Aorta (tissue), 5 donors: ENCODE results near the gene PSMB11. TPM values are rescaled to one million over a fixed set of nuclear protein-coding genes. Genes with fewer than 3 reads are reported as not detected.

Source experiments
- ATAC-seq: fragments of 200-7000 bp; cut with Tn5 transposase; one replicate; pipeline ENCODE4 v1.9.1; 2022; ENCODE audit warnings: moderate library complexity; ENCODE audit not compliant: low FRiP score
- DNase-seq, 2 donors: peaks; one replicate each; pipeline ENCODE4 v3.0.0-alpha.2; 2020
- H3K27ac ChIP-seq, 2 donors: one replicate each; pipeline ENCODE4 v1.5.1; 2013; ENCODE audit warnings: low read length in 2 of 2, mild to moderate bottlenecking in 2 of 2, moderate library complexity in 2 of 2, control low read depth in 1 of 2, inconsistent platforms in 1 of 2, low read depth in 1 of 2
- H3K27me3 ChIP-seq, 2 donors: one replicate each; pipeline ENCODE4 v1.6.1; 2013; ENCODE audit warnings: control low read depth in 1 of 2, low read length in 1 of 2, mild to moderate bottlenecking in 1 of 2, moderate library complexity in 1 of 2; ENCODE audit not compliant: insufficient read depth in 2 of 2, control insufficient read depth in 1 of 2
- H3K36me3 ChIP-seq, 2 donors: one replicate each; pipeline ENCODE4 v1.6.1; 2013; ENCODE audit warnings: control low read depth in 1 of 2, low read length in 1 of 2, mild to moderate bottlenecking in 1 of 2; ENCODE audit not compliant: insufficient read depth in 2 of 2, control insufficient read depth in 1 of 2
- H3K4me1 ChIP-seq, 2 donors: one replicate each; pipeline ENCODE4 v1.6.1; 2013; ENCODE audit warnings: low read length in 2 of 2, control low read depth in 1 of 2, mild to moderate bottlenecking in 1 of 2, moderate library complexity in 1 of 2; ENCODE audit not compliant: insufficient read depth in 2 of 2, control insufficient read depth in 1 of 2
- H3K4me3 ChIP-seq, 2 donors: one replicate each; pipeline ENCODE4 v1.5.1; 2013; ENCODE audit warnings: low read length in 2 of 2, control low read depth in 1 of 2, mild to moderate bottlenecking in 1 of 2
- H3K9me3 ChIP-seq: one replicate; pipeline ENCODE4 v1.6.1; 2013; ENCODE audit warnings: mild to moderate bottlenecking, low read length; ENCODE audit not compliant: control insufficient read depth
- whole genome bisulfite sequencing, 2 donors: extraction: QIAGEN DNeasy Blood & Tissue Kit; methylation state at CpG; one replicate each; pipeline ENCODE4 v1.1.7; 2013; 5-methylcytosine and 5-hydroxymethylcytosine counted together
- intact Hi-C, 2 donors: fragments of 100-400 bp; cut with DNase I; formaldehyde crosslinking; loops; one replicate each; pipeline versions ENCODE4 v1.14.2 to v1.15.0; 2022
- polyA plus RNA-seq, 2 donors: library from polyadenylated mRNA; stranded (reverse); fragments of 200-250 nt; gene quantifications; one replicate each; pipeline ENCODE4 v1.2.3, GENCODE V29; 2013
- total RNA-seq, 2 donors: library from RNA; stranded (reverse); fragmentation: NEBNext Ultra II Directional; extraction: Animal tissue kit (Norgen Biotek cat#: 25700); gene quantifications; one replicate each; pipeline ENCODE4 v1.2.1, GENCODE V29; 2021
- donor health status: healthy with polysubstance abuse.
- donor health status: Bipolar disorder and iron deficiency.
- donor health status: DM: no; HTN: no; CAD: no.
- donor health status: DM: no; HTN: no; CAD: no.
- donor health status: DM: yes; HTN: yes; CAD: no.

PSMB11 gene
- total and polyA plus RNA-seq, 4 donors, result not detected

DNA sequence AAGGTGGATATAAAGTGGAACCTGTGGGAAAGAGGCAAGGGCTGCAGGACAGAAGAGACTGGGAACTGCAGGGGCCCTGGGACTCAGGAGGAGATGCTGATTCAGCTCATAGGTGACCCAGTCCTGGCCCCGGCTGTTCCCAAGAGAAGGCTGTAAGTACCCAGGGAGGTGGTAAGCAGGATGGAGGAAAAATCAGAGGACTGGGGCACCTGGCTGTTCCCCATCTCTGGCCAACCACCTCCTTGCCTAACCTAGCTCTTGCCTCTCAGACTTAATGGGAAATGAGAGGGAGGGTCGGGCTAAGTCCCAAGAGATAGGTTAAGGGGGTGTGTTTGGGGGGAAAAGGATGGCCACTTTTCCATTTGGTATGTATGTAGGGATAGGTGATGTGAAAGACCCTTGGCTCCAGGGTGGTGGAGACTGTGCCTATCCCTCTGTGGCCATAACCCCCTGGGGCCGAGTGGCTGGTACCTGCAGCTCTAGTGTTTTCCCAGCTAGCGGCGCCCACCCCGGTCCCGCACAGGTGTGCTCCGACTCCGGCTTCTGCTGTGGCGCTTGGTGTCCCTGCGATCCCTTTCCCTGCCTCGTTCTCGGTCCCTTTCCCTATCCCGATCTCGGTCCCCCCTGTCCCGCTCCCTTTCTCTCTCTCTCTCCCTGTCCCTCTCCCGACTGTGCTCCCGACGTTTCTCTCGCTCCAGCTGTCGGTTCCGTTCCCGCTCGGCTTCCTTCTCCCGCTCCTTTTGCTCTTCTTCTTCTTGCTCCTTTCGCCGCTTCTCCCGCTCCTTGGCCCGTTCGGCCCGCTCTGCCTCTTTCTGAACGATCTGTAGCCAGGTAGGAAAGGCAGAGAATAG lies 16.9 kb downstream of the PSMB11 start:
- H3K27ac ChIP-seq, result no peak overlapping the region
- WGBS, 2 donors, result 85 to 88% methylated on average over 29 to 32 of the region's 32 CpGs
- ATAC-seq, result no peak

DNA sequence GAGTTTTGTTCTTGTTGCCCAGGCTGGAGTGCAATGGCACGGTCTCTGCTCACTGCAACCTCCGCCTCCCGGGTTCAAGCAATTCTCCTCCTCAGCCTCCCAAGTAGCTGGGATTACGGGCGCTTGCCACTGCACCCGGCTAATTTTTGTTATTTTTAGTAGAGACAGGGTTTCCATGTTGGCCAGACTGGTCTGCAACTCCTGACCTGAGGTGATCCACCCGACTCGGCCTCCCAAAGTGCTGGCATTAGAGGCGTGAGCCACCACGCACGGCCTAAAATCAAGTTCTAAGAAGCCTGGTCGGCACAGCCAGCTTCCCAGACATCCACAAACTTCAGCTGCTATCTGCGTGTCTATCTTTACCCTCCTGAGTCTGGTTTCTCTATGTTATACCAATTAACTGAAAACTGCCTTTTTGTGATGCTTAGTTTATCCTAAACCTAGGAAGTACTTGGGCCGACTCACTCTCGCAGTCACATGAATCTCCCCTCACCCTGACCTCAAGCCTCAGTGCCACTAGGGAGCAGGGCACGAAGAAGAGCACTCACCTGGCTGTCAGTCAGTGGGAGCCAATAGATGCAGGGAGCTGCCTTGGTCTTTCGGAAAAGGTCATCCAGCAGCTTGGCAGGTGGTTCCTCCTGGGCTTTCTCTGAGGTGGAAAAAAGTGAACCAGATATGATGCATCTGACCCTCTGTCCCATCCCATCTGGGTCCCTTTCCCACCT lies 18.7 kb downstream of the PSMB11 start:
- 87 to 89% methylated on average over 17 of the region's 17 CpGs for WGBS, 2 donors
- Histone ChIP-seq H3K9me3 (no peaks in the 10 kb centered on the region), H3K4me1 (peaks cover 0 to 3% of the 10 kb centered on the region in 2 donors), H3K27me3 (no peaks in the 10 kb centered on the region), H3K4me3 (no peak overlapping the region), H3K27ac (no peak overlapping the region), H3K36me3 (peaks cover 3 to 10% of the 10 kb centered on the region in 2 donors)
- intact Hi-C loops, result no loop called here
- DNase-seq (no peak), ATAC-seq (no peak)

More for the DNA sequence above, 16.9 kb downstream of the PSMB11 start:
- Histone ChIP-seq H3K4me3 (no peak overlapping the region), H3K27me3 (no peaks in the 10 kb centered on the region), H3K9me3 (no peaks in the 10 kb centered on the region), H3K4me1 (peaks cover 0 to 3% of the 10 kb centered on the region in 2 donors), H3K36me3 (peaks cover 3 to 10% of the 10 kb centered on the region in 2 donors)
- intact Hi-C loops, result loop anchor here (1.0 to 10.0 kb wide), 3 partner anchors 72 to 504 kb away; no protein-coding TSS in a partner anchor
- peak in 1 of 2 donors; percentile 76 for DNase-seq

DNA sequence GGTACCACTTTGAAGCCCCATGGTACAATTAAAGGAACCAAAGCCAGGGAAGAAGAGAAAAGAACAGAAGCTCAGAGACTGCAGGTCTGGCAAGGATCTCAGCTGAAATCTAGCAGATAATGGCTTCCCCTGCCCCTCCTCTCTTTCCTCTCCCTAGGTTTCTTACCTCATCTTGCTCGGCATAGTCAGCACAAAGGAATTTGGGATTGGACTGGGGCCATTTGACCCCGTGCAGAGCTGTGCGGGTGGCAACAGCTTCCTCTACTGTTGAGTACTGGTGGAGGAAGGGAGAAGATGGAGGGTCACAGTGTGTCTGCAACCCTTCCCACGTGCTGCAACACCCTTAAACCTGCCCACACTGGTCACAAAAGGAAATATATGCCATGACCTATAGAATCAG lies 20.0 kb downstream of the PSMB11 start:
- no peak for ATAC-seq
- peak; percentile 80 to 86 for DNase-seq
- H3K36me3 ChIP-seq, result peaks cover 3 to 10% of the 10 kb centered on the region in 2 donors
- H3K4me1 ChIP-seq, result peaks cover 0 to 3% of the 10 kb centered on the region in 2 donors
- no peak overlapping the region for H3K4me3 ChIP-seq
- H3K27ac ChIP-seq, result peak overlapping the region in 1 of 2 donors; percentile 25
- H3K27me3 ChIP-seq, result no peaks in the 10 kb centered on the region
- intact Hi-C loops, result no loop called here
- WGBS, 2 donors, result 3 to 7% methylated on average over 4 of the region's 4 CpGs
- no peaks in the 10 kb centered on the region for H3K9me3 ChIP-seq

DNA sequence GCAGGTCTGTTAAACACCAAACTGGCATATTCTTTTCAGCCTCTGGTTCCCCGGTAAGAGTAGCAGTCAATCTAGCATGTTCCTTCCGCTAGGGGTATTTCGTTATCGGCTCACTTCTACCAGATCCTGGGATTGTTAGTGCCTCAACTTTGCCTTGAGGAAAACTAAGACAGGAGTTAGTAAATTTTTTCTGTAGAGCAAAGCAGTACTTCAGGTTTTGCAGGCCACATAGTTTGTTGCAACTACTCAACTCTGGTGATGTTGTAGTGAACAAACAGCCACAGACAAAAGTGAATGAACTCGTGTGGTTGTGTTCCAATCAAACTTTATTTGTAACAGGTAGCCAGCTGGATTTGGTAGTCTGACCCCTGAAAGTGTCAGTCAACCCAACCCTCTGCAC lies 21.6 kb downstream of the PSMB11 start:
- Histone ChIP-seq H3K4me1 (peaks cover 0 to 3% of the 10 kb centered on the region in 2 donors), H3K4me3 (no peak overlapping the region), H3K27me3 (no peaks in the 10 kb centered on the region), H3K27ac (no peak overlapping the region), H3K9me3 (no peaks in the 10 kb centered on the region), H3K36me3 (peaks cover 6 to 15% of the 10 kb centered on the region in 2 donors)
- DNase-seq, result no peak
- 88 to 90% methylated on average over 5 of the region's 5 CpGs for WGBS, 2 donors
- intact Hi-C loops, result no loop called here
- ATAC-seq, result no peak

DNA sequence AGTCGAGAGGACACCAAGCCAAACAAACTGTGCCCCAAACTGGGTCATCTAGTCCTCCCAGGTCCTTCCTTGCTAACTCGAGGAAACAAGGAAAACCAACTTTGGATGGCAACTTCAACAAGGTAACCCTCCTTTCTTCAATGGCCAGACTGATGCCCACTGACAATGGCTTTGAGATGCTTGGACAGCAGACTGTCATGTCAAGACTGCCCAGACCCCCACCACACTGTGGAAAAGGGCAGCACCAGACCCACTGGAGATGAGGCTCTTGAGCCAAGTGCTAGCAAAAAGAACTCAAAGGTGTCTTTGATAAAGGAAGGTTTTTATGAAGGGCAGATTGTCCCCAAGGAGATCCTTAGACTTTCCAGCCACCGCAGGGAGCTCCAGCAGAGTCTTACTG lies 24.4 kb downstream of the PSMB11 start:
- intact Hi-C loops, result loop anchor here in 1 of 2 donors (5.0 kb wide), 1 partner anchor 41 kb away; no protein-coding TSS in a partner anchor
- Histone ChIP-seq H3K36me3 (peaks cover 6 to 13% of the 10 kb centered on the region in 2 donors), H3K27ac (no peak overlapping the region), H3K4me1 (peaks cover 0 to 3% of the 10 kb centered on the region in 2 donors), H3K9me3 (no peaks in the 10 kb centered on the region), H3K4me3 (no peak overlapping the region), H3K27me3 (no peaks in the 10 kb centered on the region)
- DNase-seq (no peak), ATAC-seq (no peak)
- 80 to 89% methylated on average over 3 of the region's 3 CpGs for WGBS, 2 donors

DNA sequence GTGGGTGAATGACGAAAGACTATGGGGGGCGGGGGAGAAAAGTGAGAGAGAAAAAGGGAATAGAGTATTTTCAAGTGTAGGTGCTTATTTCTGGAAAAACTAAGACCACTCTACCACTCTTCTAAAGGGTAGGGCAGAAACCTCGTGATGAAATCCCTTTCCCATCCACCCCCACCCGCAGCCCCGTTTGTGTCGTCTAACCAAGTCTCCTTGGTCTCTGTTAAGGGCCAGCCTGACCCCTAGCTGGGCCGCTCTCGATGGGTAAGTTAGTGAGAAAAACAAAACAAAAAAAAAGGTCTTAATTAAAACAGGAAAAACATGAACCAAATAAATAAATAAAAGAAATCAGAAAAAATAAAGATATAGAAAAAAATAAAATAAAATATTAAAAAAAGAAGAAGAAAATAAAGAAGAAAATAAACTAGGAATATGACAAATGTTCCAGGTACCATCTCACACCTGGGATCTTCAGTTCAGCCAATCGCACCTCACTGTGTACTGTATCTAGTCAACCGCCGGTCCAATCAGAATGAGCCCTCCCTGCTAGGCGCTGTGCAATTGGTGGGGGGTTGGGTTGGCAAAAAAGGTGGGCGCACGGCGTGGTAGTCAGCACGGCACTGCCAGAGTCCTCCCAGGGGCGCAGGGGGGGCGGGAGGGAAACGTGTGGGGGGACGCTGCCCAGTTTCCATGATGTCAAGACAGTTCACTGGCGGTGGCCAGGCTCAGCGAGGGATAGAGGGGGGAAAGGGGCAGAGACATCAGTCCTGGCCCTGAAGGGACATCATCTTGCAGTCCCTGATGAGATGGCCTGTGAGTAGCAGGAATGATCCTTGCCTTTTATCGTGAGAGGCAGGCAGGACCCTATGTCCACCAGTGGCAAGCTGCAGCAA lies 25.1 kb downstream of the PSMB11 start:
- Histone ChIP-seq H3K4me1 (peaks cover 0 to 3% of the 10 kb centered on the region in 2 donors), H3K36me3 (peaks cover 6 to 13% of the 10 kb centered on the region in 2 donors), H3K9me3 (no peaks in the 10 kb centered on the region), H3K27me3 (no peaks in the 10 kb centered on the region), H3K4me3 (no peak overlapping the region), H3K27ac (no peak overlapping the region)
- intact Hi-C loops, result loop anchor here in 1 of 2 donors (5.0 kb wide), 1 partner anchor 40 kb away; no protein-coding TSS in a partner anchor
- no peak for DNase-seq
- 82% methylated on average over 23 of the region's 23 CpGs for WGBS, 2 donors
- ATAC-seq, result no peak

DNA sequence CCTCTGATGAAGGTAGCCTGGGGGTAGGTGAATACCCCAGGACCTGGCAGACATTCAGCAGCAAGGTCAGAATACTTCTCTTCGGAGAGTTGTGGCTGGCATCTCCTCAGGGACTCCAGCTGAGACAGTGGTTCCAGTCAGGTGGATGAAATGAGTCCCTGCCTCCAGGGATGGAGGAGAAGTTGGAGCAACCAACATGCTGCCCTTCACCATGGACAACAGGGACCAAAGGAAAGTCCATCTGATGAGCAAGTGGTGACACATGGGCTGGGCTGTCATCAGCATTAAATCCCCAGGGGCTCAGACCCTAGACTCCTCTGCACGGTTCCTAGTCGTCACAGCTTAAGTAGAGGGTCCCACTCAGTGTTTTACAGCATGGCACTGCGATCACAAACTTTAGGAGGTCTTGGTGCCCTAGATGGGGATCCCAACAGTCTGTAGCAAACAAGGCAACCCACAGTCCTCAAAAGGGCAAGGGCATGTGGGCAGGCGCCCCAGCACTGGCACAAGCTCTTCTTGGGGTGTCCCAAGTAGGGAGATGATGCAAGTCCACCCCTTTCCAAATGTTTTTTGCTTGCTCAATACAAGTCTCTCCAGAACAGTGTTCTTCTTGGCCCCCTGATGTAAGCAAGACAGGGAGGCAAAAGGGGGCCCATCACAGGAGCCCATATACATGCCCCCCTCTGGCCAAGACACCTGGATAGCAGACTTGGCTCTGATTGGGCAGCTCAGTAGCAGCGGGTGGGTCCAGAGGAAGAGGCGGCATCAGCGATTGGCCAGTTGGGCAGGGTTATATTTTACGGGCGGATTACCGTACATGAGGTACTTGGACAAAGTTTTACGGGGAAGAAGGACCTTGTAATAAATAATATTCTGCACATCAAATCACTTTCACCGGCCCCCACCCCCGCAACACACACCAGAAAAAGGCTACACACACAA lies 26.1 kb downstream of the PSMB11 start:
- Histone ChIP-seq H3K27ac (no peak overlapping the region), H3K4me1 (no peaks in the 10 kb centered on the region), H3K4me3 (no peak overlapping the region), H3K27me3 (no peaks in the 10 kb centered on the region), H3K9me3 (no peaks in the 10 kb centered on the region), H3K36me3 (peaks cover 4 to 10% of the 10 kb centered on the region in 2 donors)
- 66 to 70% methylated on average over 14 of the region's 14 CpGs for WGBS, 2 donors
- DNase-seq (no peak), ATAC-seq (no peak)
- intact Hi-C loops, result loop anchor here in 1 of 2 donors (5.0 kb wide), 1 partner anchor 39 kb away; no protein-coding TSS in a partner anchor
